MM.1S (cell line): ENCODE data around the gene DNAI2.

ENCODE experiments used
- CTCF ChIP-seq: fragments of 300-600 bp; sonication (generic); IDR thresholded peaks from 2 replicates; pipeline ENCODE4 v1.5.1; 2016; ENCODE audit warnings: antibody characterized with exemption, low read length, mixed read lengths
- EZH2 ChIP-seq: fragments of 300-600 bp; sonication (generic); optimal IDR thresholded peaks from 2 replicates; pipeline ENCODE3; 2017; ENCODE audit warnings: low read depth, mild to moderate bottlenecking, antibody characterized with exemption, low read length, mixed read lengths
- EZH2phosphoT487 ChIP-seq: fragments of 300-600 bp; sonication (generic); IDR thresholded peaks from 2 replicates; pipeline ENCODE4 v1.6.1; 2018; ENCODE audit warnings: antibody characterized with exemption, low read length

GRCh38 chr17:74243013-74243755, 30.9 kb upstream of the DNAI2 start:
- TF ChIP-seq CTCF, result no peak
- TF ChIP-seq EZH2, result no peak
- no peak for TF ChIP-seq EZH2phosphoT487
